C4-2B (cell line): ENCODE measurements around the gene VAV3.

ENCODE experiments used
- ZFX ChIP-seq: fragments of 450-650 bp; IDR thresholded peaks from 2 replicates; pipeline ENCODE4 v1.6.1; 2017
- TF ChIP-seq, protein P1 (sequence below): fragments of 450-650 bp; conservative IDR thresholded peaks from 2 replicates; pipeline ENCODE4 v1.5.1; 2017; ENCODE audit warnings: mild to moderate bottlenecking

DNA sequence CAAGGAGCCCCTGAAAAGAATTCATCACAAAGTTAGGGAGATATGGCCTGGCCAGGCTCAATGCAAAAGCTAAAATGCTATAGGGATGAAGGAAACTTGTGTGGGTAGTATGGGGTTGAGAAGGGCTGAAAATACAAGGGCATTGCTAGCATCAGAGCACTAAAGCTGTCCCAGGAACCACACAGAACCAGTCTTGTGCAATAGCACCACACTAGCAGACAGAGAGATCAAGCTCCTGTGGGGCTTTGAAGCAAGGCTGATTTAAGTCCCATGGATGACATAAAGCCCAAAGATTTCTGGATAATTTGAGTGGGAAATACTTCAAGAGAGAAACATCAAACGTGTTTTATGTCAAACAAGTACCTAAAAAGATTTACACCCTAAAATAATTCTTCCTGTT is 97.1 kb downstream of the VAV3 start:
- TF ChIP-seq, protein P1, sequence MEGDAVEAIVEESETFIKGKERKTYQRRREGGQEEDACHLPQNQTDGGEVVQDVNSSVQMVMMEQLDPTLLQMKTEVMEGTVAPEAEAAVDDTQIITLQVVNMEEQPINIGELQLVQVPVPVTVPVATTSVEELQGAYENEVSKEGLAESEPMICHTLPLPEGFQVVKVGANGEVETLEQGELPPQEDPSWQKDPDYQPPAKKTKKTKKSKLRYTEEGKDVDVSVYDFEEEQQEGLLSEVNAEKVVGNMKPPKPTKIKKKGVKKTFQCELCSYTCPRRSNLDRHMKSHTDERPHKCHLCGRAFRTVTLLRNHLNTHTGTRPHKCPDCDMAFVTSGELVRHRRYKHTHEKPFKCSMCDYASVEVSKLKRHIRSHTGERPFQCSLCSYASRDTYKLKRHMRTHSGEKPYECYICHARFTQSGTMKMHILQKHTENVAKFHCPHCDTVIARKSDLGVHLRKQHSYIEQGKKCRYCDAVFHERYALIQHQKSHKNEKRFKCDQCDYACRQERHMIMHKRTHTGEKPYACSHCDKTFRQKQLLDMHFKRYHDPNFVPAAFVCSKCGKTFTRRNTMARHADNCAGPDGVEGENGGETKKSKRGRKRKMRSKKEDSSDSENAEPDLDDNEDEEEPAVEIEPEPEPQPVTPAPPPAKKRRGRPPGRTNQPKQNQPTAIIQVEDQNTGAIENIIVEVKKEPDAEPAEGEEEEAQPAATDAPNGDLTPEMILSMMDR, result no peak
- no peak for TF ChIP-seq ZFX
